Head of caudate nucleus (tissue), 42 donors: ENCODE results near the gene OCSTAMP.

ENCODE experiments used
- DNase-seq, 42 donors: peaks; one replicate each; pipeline versions ENCODE4 v3.0.0 to v3.0.0-alpha.2; 2020 to 2021; ENCODE audit warnings: mixed read lengths in 7 of 42
- intact Hi-C: fragments of 100-400 bp; cut with DNase I; formaldehyde crosslinking; loops from one replicate; pipeline ENCODE4 v1.15.0; 2022

OCSTAMP gene

DNA sequence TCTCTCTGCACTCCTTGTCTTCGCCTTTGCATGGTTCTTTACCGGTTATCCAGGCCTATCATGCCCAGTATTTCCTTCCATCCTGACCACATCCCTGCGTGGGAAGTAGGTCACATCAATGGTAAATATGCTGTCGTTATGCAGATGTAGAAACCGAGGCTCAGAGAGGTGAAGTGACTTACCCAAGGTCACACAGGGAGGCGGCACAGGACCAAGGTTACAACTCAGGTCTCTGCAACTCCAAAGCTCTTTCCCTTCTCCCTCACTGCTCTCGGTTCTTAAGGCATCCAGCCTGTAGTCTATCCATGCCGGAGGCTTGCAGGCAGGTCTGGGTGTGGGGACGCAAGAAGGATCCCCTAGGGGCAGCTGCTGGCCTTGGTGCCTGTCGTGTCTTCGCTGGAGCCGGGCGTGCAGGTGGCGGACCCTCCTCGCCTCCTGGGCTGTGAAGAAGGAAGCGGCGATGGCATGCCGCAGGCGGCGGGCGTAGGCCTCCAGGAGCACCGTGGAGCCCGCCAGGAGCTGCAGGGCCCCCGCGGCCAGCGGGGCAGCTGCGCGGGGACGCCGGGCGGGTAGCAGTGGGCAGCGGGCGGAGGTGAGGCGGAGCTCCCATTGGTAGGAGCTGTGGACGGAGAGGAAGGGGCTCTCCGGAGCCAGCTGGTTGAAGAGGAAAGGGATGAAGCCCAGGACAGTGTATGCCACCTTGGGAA lies 9.1 kb downstream of the OCSTAMP start:
- intact Hi-C loops: no loop called here
- no peak for DNase-seq

DNA sequence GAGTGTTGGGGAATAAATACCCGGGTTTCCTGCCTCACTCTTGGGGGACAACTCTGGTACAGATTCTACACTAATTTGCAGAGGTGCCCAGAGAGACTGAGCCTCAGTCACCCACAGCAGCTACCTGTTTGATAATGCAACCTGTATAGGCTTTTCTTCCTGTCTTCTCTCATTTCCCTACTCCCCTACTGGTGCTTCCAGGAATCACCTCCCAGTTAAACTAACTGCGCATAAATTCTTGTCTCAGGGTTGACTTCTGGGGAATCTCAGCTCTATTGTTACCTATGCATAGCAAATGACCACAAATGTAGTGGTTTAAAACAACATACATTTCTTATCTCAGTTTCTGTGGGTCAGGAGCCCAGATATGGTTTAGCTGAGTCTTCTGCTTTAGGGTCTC lies 11.3 kb downstream of the OCSTAMP start:
- no peak for DNase-seq
- intact Hi-C loops: no loop called here

DNA sequence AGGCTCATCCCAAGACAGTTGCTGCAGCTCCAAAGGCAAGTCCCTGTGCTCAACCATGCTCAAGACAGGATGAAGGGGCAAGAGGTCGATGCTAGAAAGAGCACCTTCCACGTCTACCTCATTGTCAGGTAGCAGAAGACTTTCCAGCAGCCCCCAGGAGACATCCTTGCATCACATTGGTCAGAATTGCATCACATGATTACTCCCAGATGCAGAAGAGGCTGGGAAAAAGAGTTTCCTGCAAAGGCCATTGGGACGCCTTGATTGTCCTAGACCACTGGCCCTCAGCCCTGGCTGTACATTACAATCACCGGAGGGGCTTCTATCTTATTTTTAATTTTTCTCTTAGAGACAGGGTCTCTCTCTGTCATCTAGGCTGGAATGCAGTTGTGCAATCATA lies 19.8 kb downstream of the OCSTAMP start:
- no peak for DNase-seq
- intact Hi-C loops: no loop called here

DNA sequence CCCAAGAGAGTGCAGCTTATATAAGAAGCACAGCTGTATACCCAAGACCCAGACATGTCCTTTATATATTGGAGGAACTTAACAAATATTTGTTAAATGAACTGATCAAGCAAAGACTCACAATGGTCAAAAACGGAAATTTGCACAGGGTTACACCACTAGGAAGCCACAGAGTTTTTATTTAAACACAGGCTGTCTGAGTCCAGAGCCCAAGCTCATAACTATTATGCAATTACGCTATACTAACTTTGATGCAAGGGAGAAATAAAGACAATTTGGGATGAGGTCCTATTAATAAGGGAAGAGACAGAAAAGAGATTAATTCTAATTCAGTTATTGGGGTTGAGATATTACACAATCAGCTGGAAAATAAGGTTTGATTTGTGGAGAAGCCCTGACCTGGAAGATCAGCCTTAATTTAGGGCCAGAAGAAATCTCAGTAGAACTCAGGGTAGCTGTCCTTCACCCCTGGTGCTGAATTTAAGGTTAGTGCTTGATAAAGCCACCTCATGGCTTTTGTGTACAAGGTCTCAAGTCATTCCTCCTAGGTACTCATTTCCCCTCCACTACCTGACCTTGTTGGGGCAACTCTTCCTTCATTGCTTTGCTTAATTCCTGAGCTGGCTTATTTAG lies 26.6 kb downstream of the OCSTAMP start:
- intact Hi-C loops: no loop called here
- DNase-seq: no peak

DNA sequence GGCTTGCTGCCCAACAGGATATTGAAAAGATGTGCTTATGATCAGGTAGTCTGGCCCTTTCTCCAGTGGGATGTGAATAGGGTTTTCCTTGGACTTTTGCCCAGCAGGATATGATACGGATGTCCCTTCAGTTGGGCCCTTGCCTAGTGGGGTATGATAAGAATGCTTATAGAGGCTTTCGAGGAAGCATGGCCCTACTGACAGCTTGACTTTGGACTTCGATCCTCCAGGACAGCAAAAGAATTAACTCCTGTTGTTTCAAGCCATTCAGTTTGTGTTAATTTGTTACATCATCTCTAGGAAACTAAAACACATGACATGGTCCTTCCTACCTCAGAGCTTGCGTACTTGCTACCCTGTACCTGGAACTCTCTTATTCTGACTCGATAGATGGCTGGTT lies 27.3 kb downstream of the OCSTAMP start:
- intact Hi-C loops: no loop called here
- DNase-seq: no peak

DNA sequence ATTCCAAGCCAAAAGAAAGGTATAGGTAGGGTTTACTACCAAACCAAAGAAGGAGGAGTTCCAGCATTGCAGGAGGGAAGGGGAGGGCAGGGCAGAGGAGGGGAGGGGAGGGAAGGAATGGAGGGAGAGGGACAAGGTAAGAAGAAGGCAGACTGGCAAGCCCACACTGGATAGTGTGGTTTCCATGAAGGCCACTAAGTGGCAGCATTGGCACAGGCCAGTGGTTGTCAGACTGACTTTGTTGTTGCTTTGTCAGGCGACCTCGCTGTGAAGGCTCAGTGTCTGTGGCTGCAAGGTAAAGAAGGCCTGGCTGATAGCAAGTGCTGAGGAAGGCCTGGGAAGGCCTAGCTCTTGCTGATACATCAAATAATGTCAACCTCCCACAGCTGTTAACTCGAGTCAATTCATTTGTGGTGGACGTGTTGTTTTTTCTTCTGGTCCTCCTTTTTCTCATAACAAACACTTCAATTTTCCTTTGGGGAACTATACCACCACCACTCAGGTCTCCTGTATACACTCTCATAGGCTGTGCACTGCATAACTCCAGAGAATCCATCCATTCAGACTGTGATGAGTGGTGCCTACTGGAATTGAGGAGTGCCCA lies 29.4 kb downstream of the OCSTAMP start:
- DNase-seq: peak in 41 of 42 donors; percentile 6 to 83 (median 58)
- intact Hi-C loops: no loop called here

DNA sequence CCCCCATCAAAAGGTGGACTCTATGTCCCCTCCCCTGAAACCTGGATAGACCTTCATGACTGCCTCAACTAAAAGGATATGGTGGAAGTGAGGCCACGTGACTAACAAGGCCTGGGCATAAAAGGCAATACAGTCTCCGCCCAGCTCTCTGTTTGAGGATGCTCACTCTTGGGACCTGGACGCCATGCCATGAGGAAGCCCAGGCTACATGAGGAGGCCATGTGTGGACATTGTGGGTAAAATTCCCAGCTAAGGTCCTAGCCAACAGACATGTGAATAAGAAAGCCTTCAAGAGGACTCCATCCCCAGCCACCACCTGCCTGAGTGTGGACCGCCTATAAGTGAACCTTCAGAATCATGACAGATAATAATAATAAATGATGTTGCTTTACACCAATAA lies 29.9 kb downstream of the OCSTAMP start:
- intact Hi-C loops: no loop called here
- no peak for DNase-seq

DNA sequence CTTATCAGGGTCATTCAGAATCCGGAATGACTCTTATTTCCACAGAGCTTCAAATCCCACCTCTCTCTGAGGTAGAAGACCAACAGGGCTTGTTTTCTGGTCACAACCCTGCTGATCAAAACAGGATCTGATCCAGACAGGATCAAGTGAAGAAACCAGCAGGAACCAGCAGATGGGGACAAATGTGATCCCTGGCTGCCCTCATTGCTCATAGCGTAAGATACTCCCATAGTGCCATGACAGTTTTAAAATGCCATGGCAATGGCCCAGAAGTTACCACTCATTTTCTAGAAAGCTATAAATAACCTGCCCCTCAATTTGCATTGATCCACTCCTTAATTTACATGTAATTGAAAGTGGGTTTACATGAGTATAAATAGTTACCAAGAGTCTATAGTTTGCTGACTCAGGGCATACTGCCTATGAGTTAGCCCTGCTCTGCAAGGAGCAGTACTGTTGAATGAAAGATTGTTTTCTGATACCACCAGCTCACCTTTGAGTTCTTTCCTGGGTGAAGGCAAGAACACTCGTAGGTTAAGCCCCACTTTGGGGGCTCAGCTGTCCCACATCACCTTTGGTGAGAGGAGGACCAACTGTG lies 30.9 kb downstream of the OCSTAMP start:
- intact Hi-C loops: no loop called here
- no peak for DNase-seq

DNA sequence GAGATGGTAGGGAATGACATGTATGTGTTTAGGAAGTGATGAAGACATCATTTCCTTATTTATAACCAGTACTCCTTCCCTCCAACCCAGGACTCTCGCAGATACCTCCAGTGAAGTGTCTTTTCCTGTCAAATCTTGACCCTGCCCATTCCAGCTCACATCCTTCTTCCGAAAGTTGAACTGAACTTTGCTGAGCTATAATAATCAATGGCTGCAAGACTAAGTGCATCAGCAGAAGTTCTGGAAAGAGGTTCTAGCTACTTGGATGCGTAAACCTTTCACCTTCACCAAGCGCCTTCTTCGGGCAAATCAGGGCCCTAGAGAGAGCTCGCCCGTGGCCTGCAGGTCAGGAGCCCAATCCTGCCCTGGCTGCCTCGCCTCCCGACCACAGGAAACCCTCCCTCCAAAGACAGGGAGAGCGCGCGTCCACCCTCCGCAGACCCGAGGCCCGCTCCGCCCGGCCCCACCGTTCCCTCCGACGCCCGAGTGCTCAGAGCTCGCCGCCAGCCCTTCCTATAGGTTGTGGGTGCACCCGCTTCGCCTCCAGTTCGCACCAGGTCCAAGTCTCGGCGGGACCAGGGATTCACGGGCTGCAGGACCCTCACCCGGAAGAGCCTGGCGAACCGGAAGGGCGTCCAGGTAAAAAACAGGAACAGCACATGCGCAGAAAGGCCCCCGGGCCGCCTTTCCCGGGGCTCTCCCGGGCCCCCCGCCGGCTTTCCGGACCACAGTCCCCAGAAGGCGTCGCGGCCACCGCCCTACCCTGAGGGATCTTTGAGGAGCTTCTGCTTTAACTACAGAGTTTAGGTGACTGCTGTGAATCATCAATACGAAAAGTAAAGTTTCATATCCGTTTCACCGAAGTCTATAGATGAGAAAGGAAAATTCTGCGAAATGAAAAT lies 37.3 kb downstream of the OCSTAMP start, which contains the start of gene ZNF334:
Gene ZNF334 (minus strand): TSS at position 617 of the 902 bp plus-strand sequence. CDS start 1,457 bp downstream, outside the sequence.
- peak; percentile 18 to 88 (median 74) for DNase-seq
- intact Hi-C loops: no loop called here

DNA sequence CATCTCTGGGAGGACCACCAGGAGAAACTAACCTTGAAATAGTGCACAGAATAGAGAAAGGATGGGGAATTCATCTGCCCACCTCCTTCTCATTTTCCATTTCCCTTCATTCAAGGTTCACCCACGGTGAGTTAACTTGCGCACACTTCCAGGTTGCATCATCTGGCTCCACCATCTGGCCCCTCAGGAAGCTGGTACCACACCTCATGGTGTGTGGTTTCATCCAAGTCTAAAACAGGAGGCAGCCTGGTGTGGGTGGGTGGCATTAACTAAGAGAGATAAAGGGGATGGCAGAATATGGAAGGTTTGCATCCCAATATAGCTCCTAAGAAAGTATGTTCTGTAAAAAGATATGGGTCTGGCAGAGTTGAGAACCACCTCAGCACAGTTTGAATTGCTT lies 40.9 kb downstream of the OCSTAMP start:
- intact Hi-C loops: no loop called here
- peak in 2 of 42 donors; percentile 6 to 9 for DNase-seq

DNA sequence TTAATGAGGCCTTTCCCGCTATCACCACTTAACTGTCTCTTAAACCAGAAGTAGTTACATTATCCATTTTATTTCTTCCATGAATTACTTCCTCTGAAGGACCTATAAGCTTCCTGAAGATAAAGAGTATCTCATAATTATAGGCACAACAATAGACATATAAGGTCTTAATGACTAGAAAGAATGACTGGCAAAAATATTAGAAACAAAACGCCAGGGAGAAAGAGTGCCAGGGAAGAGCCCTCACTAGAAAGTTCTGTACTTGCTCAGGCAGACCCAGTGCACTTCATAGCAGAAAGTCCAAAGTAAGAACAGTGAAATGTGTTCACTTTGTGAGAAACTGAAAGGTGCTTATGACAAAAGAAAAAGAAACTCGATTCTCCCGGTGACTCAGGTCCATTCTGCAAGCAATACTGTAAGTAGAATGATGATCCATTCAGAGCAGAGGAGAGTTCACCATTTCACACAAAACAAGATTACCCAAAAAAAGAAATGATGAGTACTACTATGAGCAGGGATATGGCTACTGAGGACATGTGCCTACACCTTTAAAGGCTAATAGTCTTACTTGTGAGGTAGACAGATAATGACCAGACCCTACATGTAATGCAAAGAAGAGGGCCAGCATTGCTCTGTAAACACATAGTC lies 42.6 kb downstream of the OCSTAMP start:
- intact Hi-C loops: no loop called here

DNA sequence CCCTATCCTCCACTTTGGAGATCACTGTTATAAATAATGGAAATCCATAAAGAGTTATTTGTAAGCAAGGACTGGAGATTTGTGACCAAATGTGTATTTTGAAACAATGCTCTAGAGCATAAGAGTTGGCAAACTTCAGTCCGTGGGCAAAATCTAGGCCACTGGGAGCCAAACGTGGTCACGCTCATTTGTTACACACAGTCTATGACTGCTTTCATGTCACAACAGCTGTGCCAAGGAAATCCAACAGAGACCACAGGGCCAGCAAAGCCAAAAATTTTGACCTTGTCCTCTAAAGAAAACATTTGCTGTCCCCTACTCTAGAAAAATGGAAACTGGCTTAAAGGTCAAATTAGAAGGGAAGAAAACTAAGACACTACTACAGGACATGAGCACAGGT lies 44.9 kb downstream of the OCSTAMP start:
- intact Hi-C loops: no loop called here

More for the DNA sequence above, 42.6 kb downstream of the OCSTAMP start:
- no peak for DNase-seq

DNA sequence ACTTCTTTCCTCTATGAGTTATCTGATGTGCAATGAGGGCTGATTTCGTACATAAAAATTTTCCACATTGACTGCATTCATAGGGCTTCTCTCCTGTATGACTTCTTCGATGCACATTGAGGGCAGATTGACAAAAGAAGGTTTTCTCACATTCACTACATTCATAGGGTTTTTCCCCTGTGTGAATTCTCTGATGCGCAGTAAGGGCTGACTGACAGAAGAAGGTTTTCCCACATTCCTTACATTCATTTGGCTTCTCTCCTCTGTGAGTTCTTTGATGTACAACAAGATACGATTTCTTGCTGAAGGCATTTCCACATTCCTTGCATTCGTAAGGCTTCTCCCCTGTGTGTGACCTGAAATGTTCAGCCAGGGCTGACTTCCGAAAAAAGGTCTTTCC lies 48.5 kb downstream of the OCSTAMP start:
- intact Hi-C loops: no loop called here
- DNase-seq: no peak

More for the DNA sequence above, 44.9 kb downstream of the OCSTAMP start:
- no peak for DNase-seq

DNA sequence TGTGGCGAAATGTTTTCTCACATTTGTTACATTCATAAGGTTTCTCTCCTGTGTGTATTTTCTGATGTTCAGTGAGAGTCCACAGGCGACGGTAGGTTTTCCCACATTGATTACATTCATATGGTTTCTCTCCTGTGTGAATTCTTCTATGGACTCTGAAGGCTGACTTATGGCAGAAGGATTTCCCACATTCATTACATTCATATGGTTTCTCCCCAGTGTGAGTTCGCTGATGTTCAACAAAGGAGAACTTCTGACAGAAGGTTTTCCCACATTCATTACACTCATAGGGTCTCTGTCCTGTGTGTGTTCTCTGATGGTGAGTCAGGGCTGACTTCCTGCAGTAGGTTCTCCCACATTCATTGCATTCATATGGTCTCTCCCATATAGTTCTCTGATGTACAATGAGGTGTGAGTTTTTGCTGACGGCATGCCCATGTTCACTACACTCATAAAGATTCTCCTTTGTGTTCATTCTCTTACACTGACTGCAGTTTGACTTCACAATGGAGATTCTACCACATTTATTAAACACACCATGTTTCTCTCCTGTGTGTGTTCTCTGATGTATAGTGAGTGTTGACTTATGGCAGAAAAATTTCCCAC lies 49.0 kb downstream of the OCSTAMP start:
- intact Hi-C loops: no loop called here
- no peak for DNase-seq

DNA sequence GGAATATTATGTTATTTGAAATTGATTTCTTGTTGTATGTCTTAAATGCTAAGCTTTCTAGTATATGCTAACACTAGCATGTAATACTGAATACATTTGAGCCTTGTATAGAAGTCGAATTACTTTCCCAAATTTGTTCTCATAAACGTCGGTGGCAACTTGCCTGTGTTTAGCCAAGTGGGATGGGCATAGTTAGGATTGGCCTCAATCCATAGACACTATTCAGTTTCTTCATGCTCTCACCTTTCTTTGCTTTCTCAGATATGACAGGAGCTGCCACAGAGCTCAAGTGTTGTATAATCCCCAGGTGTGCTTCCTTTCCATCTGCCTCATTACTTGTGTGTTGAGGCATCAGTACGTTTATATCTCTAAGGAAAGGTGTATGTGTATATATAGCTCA lies 56.4 kb downstream of the OCSTAMP start:
- intact Hi-C loops: no loop called here
- DNase-seq: no peak

DNA sequence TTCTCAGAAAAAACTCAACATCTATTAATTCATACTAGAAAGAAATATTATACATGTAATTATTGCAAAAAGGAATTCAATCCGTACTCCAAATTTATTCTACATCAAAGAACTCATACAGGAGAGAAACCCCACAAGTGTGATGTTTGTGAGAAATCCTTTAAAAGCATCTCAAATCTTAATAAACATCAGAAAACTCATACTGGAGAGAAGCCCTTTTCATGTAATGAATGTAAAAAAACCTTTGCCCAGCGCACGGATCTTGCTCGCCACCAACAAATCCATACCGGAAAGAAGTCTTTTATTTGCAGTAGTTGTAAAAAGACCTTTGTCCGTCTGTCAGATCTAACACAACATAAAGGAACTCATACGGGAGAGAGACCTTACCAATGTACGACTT lies 59.1 kb downstream of the OCSTAMP start:
- no peak for DNase-seq
- intact Hi-C loops: no loop called here
